Dedifferentiated amniotic fluid mesenchymal stem cell (primary cell): ENCODE data around the gene MMP24OS.
A peak's percentile ranks its signal among the peaks of the same experiment; 100 is the strongest.

ENCODE experiments used
- DNase-seq: peaks from one replicate; pipeline ENCODE4 v3.0.0-alpha.2; 2016; ENCODE audit errors: extremely low spot score

Gene MMP24OS

GRCh38 chr20:35306931-35307517, 29.1 kb upstream of the MMP24OS start:
- DNase-seq, result no peak

GRCh38 chr20:35305682-35306556, 28.0 kb upstream of the MMP24OS start:
- peak; percentile 95 for DNase-seq

GRCh38 chr20:35304956-35305355, 27.0 kb upstream of the MMP24OS start:
- DNase-seq, result no peak

DNA sequence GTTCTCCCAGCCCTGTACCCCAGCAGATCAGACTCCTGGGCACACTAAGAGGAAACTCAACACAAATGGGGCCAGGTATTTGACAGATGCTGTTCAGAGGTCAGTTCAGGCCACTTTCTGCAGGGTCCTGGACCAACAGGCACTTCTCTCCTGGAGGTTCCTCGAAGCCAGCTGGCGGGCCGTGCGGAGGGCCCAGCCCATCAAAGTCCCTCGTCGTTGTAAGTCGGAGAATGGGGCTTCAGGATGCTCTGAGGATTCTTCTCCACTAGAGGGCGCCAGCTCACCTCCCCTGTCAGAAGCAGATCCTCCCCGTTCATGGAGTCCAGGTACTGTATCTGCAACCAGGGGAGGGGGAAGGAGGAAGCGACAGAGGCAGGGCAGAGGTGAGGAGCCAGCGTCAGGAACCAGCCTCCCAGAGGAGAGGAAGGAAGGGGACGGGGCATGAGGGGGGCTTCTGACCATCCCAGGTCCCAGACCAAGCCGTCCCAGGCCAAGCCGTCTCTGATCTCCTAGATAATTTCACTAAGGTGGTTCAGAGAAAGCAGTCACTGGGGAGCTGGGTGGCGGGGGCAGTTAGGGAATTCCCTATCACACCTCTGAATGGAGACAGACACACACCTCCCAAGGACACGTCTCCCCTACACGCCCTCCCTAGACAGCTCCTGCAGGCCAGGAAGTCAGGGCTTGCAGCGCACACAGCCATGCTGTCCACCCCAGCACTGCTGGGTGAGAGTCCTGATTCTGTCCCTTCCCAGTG, 26.0 kb upstream of the MMP24OS start:
- peak; percentile 85 for DNase-seq

GRCh38 chr20:35303382-35303734, 25.4 kb upstream of the MMP24OS start:
- DNase-seq, result no peak

- DNase-seq, result peak; percentile 22
These were observed 24.8 kb upstream of the MMP24OS start for GRCh38 chr20:35302421-35303335.

GRCh38 chr20:35301426-35301825, 23.5 kb upstream of the MMP24OS start:
- DNase-seq, result no peak

DNA sequence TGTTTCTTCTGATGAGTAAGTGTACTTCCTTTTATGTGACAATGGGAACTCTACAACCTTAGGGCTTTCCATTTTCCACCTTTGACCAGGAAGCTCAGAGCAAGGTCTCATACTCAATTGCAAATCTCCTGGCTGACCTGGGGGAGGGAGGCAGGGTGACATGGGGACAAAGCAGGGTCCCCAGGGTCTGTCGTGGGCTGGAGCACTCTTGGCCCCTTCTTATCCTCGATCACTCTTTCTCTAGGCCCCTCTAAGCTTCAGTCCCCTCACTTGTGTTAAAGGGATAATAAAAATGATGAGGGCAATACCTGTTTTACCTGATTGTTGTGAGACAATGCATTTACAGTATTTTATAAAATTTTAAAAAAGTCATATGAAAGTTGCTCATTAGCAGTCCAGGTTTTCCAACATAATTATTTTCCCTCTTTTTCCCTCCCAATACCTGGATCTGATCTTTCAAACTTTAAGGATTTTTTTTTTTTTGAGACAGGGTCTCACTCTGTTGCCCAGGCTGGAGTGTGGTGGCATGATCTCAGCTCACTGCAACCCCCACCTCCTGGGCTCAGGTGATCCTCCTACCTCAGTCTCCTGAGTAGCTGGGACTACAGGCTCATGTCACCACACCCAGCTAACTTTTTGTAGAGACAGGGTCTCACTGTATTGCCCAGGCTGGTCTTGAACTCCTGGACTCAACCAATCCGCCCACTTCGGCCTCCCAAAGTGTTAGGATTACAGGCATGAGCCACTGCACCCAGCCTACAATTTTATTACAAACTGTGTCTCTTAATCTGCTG, 22.7 kb upstream of the MMP24OS start:
- DNase-seq, result no peak

GRCh38 chr20:35299780-35300179, 21.9 kb upstream of the MMP24OS start:
- DNase-seq, result no peak

DNA sequence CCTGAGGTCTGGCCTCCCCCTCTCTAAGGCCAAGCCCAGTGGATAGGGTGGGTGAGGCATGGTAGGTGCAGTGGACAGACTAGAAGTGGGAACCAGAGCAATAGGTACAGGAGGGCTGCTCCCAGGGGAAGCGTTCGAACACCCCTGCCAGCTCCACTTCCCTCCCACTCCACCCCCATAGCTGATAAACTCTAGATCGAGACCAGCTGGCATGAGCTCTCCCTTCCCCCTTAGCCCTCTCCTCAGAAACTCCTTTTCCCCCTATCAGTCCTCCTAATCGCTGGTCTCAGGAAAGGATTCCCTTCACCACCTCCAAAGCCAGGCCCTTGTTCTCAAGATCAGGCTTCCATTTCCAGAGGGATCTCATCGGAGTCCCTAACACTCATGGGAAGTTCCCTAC, 20.3 kb upstream of the MMP24OS start:
- DNase-seq, result no peak

- no peak for DNase-seq
These were observed 19.8 kb upstream of the MMP24OS start for GRCh38 chr20:35297740-35298139.

- no peak for DNase-seq
These were observed 19.2 kb upstream of the MMP24OS start for GRCh38 chr20:35297155-35297554.

GRCh38 chr20:35296101-35296554, 18.2 kb upstream of the MMP24OS start:
- DNase-seq, result no peak

DNA sequence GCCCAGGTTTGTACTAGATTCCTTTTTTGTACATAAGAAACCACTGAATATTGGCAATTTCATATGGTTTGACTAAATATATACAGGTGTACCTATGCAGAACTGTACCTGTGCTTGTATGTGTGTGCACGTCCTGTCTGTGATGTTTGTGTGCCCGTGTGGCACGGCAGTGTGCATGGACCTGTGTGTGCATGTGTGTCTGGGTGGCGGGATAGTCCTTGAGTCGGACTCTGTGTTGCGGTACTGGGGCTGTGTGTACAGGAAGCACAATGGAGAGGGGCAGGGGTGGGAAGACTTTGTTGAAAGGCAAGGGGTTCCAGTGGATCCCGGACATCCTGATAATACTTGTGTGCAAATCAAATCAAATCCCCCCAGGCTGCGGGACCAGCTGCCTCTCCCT, 17.8 kb upstream of the MMP24OS start:
- DNase-seq, result no peak

- DNase-seq, result no peak
These were observed 17.1 kb upstream of the MMP24OS start for GRCh38 chr20:35295058-35295457.

DNA sequence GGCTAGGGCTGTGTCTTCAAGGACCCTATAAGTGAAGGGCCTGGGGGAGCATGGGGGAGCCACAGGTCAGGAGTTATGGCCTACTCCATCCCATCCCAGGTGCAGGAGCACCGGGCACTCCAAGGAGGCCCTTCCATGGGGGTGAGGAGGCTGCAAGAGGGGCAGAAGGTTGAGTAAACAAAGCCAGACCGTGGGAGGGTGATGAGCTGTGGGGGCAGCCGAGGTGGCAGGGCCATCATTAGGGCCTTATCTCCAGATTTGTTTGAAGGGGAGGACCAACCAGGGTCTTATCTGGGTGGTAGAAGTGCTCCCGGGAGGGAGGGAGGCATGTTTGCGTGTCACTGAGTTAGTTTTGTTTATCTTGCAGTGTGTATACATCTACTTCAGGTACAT, 16.4 kb upstream of the MMP24OS start:
- DNase-seq, result no peak

- no peak for DNase-seq
These were observed 15.7 kb upstream of the MMP24OS start for GRCh38 chr20:35293303-35294292.

- DNase-seq, result no peak
These were observed 14.8 kb upstream of the MMP24OS start for GRCh38 chr20:35292504-35293285.
